GM12873 (cell line): Measurements from ENCODE around the gene SHB.

Experiments used
- CTCF ChIP-seq: IDR thresholded peaks from 2 replicates; pipeline ENCODE4 v1.5.1; 2012; ENCODE audit warnings: low read depth, mild to moderate bottlenecking, moderate library complexity, low read length, control low read depth; ENCODE audit not compliant: insufficient read depth; ENCODE audit errors: missing control alignments

SHB gene

DNA sequence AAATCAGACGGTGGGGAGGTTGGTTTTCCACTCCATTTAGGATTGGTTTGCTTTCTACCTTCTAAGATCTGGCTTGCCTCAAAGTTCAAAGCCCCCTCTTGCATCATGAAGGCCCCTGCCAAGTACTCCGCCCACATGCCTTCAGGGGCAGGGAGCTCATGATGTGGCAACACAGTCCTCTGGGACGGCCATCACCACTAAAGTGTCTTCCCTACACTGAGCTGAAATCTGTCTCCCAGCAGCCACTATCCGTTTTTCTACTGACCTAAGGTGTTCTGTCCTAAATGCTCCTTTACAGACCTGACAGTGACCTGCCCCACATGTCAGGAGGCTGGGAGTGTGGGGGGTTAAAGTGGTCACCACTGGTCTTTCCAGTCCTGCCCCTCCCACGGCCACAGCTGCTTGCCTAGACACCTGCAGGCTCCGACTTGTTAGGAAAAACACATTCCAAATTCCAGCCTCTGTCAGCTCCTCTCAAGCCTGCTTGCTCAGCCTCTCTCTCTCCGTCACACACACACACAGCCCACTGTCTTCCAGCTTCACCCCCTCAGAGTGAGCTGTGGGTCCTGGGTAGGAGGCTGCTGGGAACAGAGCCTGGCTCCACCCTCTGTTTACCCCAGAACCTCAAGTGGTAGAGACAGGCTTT lies 44.9 kb downstream of the SHB start:
- no peak for TF ChIP-seq CTCF

DNA sequence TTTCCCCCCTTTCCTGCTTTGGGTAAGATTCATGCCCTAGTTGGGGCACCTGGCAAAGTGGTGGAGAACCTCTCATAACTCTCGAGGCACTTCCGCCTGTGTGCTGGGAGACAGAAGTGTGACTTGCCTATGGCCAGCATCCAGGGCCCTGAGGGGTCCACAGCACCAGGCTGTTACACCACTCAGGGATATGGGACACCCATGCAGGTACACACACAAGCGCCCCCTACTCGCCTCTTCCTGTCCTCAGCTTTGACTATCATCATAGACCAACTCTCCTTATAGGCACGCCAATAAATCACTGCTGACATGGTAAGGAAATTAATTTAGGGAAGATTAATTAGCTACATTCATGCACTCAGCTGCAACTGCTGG lies 45.4 kb downstream of the SHB start:
- TF ChIP-seq CTCF: no peak

GRCh38 chr9:38022995-38023394 lies 46.0 kb downstream of the SHB start:
- no peak for TF ChIP-seq CTCF

DNA sequence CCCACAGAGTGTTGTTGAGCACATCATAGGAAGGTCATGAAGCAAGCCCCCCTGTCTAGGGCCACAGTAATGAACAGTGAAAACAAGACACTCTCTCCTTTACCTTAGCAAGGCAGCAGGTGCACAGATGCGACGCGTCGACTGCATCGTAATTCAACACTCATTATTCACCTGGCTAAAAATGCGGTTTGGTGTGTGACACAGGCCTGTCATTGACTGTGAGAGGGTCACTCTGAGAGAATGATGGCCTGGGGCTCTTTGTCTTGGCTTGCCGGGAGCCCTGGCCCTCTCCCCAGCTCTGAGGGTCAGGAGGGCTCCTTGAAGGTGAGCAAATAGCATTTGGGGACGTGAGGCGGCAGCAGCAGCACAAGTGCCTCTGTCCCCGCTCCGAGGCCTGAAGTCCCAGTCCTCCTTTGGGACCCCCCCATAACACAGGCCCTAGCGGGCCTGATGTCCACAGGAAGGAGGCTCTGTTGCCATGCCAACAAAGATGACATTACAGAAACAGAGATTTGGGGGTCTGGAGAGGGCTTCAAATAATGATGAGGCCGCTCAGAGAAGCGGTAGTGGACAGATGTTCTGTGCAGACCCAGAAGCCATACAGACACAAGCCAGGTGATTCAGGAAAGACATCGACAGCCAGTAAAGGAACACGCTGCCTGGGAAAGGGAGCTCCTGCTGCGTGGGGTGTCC lies 46.7 kb downstream of the SHB start:
- no peak for TF ChIP-seq CTCF

DNA sequence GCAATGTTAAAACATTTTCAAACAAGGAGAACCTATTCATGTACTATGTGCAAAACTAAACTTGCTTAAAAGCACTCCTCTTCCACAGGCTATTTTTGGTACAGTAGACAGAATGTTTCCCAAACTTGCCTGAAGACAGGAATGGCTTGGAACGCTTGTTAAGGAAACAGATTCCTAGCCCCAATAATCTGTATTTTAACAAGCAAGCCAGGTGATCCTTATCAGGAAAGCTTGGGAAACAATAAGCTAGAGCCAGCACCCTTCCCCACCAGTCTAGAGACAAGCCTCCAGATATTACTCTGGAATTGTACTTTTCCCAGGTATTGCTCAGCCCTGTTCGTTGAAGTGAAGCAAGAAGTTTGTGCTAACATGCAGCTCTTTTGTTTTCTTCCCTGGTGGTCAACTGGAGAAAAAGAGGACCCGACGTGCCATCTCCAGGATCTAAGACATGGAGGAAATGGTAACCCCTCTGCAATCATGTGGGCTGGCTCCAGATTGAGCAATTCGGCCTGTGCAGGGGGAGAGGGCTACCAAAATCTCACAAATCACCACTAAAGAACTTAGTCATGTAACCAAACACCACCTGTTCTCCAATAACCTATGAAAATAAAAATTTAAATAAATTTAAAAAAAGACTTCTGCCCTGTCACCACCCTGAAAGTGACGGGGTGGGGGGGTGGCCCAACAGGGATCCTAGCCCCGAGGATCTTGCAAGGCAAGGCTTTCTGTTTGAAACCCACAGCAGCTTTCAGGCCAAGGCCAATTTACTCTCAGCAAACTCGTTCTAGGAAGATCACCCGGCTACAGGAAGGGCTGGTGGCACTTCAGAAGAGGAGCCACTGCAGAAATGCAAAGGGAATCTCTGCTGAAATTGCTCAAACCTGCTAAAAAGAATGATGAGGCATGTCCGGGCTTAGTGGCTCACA lies 48.6 kb downstream of the SHB start:
- TF ChIP-seq CTCF: no peak

- TF ChIP-seq CTCF: no peak
Measured at GRCh38 chr9:38019731-38020130, 49.3 kb downstream of the SHB start.
